ENCODE data around the gene HOMEZ.

Gene HOMEZ

DNA sequence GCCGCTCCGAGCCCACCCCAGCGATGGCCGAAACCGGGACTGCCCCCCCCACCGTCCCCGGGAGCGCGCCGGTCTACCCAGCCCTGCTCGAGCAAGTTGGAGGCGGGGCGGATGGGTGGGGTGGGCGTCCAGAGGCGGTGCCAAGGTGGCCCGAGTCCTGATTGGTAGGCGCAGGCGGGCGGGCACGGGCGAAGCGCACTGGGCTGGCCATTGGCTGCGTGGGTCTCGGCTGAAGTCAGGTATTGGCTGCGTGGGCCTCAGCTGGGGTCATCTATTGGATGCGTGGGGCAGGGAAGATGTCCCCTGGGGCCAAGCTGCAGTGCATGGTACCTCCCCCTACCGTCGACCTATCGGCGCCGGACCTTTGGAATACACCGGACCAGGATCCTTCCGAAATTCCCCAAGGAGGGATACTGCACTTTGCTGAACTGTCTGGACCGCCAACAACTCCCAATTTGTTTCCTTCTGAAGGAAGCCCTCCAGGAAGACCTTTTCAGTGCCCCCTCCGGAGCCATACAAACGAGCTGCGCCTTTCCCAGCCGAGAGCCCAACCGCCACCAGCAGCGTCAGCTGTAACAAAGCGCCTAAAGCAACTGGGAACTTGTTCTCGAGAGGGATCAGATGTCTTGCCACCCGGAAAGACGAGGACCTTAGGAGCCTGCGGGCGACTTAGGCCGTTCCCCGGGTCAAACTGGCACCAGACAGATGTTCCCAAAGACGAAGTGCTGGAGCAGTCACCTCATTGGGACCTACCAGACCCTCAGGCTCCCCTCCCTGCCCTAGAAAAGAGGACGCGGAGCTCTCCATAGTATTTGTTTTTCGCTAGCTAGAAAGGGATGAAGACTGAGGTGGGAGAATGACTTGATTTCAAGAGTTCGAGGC is at the start of gene HOMEZ (continued):
- TF ChIP-seq REPIN1 (tag by site-specific recombination; IDR thresholded peaks at IDR 0.05; ENCODE audit: low read depth) (no peak), HOXD13 (CRISPR knock-in tag; IDR thresholded peaks at IDR 0.05; ENCODE audit: borderline replicate concordance) (no peak), ZNF10 (tag by site-specific recombination; IDR thresholded peaks at IDR 0.05) (no peak), ZBTB20 (tag by site-specific recombination; IDR thresholded peaks at IDR 0.05) (peak; percentile 93), ZNF423 (tag by site-specific recombination; IDR thresholded peaks at IDR 0.05) (peak; percentile 87), SP7 (tag by site-specific recombination; IDR thresholded peaks at IDR 0.05) (peak; percentile 30; the same call in 1 of the 2 replicates), ZNF664 (tag by site-specific recombination; IDR thresholded peaks at IDR 0.05) (no peak), ZNF24 (tag by site-specific recombination; IDR thresholded peaks at IDR 0.05) (peak; percentile 38; the same call in 1 of the 2 replicates), YY2 (tag by site-specific recombination; IDR thresholded peaks at IDR 0.05) (no peak), KLF8 (tag by site-specific recombination; IDR thresholded peaks at IDR 0.05) (peak; percentile 98), SP2 (tag by site-specific recombination; IDR thresholded peaks at IDR 0.05) (peak; percentile 100), KLF16 (tag by site-specific recombination; IDR thresholded peaks at IDR 0.05) (peak; percentile 48), ZNF223 (tag by site-specific recombination; IDR thresholded peaks at IDR 0.05) (no peak), GLI2 (tag by site-specific recombination; IDR thresholded peaks at IDR 0.05; ENCODE audit: borderline replicate concordance, low read depth) (no peak), CTCF (tag by site-specific recombination; IDR thresholded peaks at IDR 0.05) (0 out of 2 replicates have a peak, but pooled peaks have one; percentile 31), ZNF843 (tag by site-specific recombination; IDR thresholded peaks at IDR 0.05) (no peak), ZNF626 (tag by site-specific recombination; IDR thresholded peaks at IDR 0.05) (no peak), ZBTB44 (tag by site-specific recombination; IDR thresholded peaks at IDR 0.05) (no peak), SCRT2 (tag by site-specific recombination; IDR thresholded peaks at IDR 0.05) (no peak), ZNF132 (tag by site-specific recombination; IDR thresholded peaks at IDR 0.05; ENCODE audit: borderline replicate concordance) (no peak), ZNF585B (tag by site-specific recombination; IDR thresholded peaks at IDR 0.05) (no peak), ZNF561 (tag by site-specific recombination; IDR thresholded peaks at IDR 0.05; ENCODE audit: borderline replicate concordance) (peak; percentile 59), ZNF169 (tag by site-specific recombination; IDR thresholded peaks at IDR 0.05) (no peak), KLF17 (tag by site-specific recombination; IDR thresholded peaks at IDR 0.05) (peak; percentile 40; the same call in 1 of the 2 replicates), PATZ1 (tag by site-specific recombination; IDR thresholded peaks at IDR 0.05) (peak; percentile 88), ZNF837 (tag by site-specific recombination; IDR thresholded peaks at IDR 0.05) (no peak), ZBTB17 (tag by site-specific recombination; IDR thresholded peaks at IDR 0.05) (peak; percentile 57; the same call in 1 of the 2 replicates), ZNF654 (tag by site-specific recombination; IDR thresholded peaks at IDR 0.05; ENCODE audit: low read depth) (no peak)
- TF ChIP-seq, protein P1, sequence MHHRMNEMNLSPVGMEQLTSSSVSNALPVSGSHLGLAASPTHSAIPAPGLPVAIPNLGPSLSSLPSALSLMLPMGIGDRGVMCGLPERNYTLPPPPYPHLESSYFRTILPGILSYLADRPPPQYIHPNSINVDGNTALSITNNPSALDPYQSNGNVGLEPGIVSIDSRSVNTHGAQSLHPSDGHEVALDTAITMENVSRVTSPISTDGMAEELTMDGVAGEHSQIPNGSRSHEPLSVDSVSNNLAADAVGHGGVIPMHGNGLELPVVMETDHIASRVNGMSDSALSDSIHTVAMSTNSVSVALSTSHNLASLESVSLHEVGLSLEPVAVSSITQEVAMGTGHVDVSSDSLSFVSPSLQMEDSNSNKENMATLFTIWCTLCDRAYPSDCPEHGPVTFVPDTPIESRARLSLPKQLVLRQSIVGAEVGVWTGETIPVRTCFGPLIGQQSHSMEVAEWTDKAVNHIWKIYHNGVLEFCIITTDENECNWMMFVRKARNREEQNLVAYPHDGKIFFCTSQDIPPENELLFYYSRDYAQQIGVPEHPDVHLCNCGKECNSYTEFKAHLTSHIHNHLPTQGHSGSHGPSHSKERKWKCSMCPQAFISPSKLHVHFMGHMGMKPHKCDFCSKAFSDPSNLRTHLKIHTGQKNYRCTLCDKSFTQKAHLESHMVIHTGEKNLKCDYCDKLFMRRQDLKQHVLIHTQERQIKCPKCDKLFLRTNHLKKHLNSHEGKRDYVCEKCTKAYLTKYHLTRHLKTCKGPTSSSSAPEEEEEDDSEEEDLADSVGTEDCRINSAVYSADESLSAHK (tag by site-specific recombination; IDR thresholded peaks at IDR 0.05) = no peak
- TF ChIP-seq, protein P2, sequence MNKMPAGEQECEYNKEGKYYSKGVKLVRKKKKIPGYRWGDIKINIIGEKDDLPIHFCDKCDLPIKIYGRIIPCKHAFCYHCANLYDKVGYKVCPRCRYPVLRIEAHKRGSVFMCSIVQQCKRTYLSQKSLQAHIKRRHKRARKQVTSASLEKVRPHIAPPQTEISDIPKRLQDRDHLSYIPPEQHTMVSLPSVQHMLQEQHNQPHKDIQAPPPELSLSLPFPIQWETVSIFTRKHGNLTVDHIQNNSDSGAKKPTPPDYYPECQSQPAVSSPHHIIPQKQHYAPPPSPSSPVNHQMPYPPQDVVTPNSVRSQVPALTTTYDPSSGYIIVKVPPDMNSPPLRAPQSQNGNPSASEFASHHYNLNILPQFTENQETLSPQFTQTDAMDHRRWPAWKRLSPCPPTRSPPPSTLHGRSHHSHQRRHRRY (tag by site-specific recombination; IDR thresholded peaks at IDR 0.05) = no peak
